ENCODE measurements around the gene CNIH2. TPM values are rescaled to one million over a fixed set of nuclear protein-coding genes. Genes with fewer than 3 reads are reported as not detected.
A peak's percentile ranks its signal among the peaks of the same experiment; 100 is the strongest.

CNIH2 gene
- total and polyA plus RNA-seq, 2 of the 8 experiments (the other 6 are each of a cell fraction or from before 2014, with no cell fraction given): 12.5 to 15.8 TPM

DNA sequence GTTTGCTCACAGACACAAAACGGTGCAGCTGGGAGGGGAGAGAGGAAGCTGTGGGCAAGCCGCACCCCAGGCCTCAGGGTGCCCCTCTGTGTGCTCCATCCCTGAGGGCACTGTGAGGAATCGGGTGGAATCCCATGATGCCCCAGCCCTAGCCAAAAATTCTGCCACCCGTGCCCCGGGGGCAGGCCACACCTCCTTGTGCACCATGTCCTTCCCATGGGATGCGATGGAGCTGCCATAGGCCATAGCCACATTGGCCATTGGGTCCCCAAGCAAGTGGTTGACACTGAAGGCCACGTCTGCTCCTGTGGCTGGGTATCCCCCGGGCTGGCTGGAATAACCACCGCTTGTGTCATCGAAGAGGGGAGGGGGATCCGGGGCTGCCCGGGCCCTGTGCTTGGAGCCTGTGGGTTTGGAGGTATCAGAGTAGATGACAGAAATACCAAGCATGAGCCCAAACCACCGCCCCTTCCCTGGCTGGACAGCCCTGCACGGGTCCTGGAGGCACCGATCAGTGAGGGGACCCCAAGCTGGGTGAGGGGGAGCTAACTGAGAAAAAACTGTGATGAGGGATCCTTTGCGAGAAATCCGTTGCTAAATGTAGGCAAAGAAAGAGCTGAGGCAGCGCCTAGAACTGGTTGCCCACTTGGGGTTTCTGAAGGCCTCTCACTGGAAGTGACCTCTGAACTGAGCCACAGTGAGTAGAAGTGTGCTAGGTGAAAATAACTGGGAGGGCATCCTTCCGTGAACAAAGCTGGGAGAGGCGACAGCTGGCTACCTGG, 10.1 kb downstream of the CNIH2 start:
- no peak overlapping the region for H4K5ac ChIP-seq (ENCODE audit: insufficient read length, low read depth, low read length)
- no peak overlapping the region for H2BK5ac ChIP-seq (ENCODE audit: low read depth, low read length)
- H4K91ac ChIP-seq (replicated peaks; ENCODE audit: insufficient read length, low read length): no peak overlapping the region
- no peak overlapping the region for H2AFZ ChIP-seq (ENCODE audit: low read length)
- no peak overlapping the region for H2BK120ac ChIP-seq (replicated peaks; ENCODE audit: low read depth, low read length)
- peak overlapping the region; percentile 74 to 93 for H3K4me2 ChIP-seq (ENCODE audit: insufficient read depth in 1 of 2, low read depth in 2 of 2, low read length in 2 of 2)
- H3K4ac ChIP-seq (replicated peaks; ENCODE audit: insufficient read length, low read depth, low read length): no peak overlapping the region
- H3K79me2 ChIP-seq (ENCODE audit: control insufficient read depth in 1 of 2, insufficient read depth in 2 of 2, low read length in 2 of 2): peaks cover 0 to 9% of the 10 kb centered on the region in 2 experiments; a peak in 1 of 4 replicates
- peaks cover 2 to 24% (median 18%) of the 10 kb centered on the region in 4 experiments for H3K27me3 ChIP-seq (replicated peaks in 1 of 4; ENCODE audit: control insufficient read depth in 3 of 4, extremely low read depth in 1 of 4, insufficient read depth in 3 of 4, low read length in 3 of 4)
- no peak overlapping the region for H3K27ac ChIP-seq (ENCODE audit: low read depth, low read length)
- 56% methylated on average over 20 of the region's 20 CpGs; no CpG with 5 or more reads in 1 of the 2 experiments for WGBS, 2 experiments (ENCODE audit: extremely low coverage in 1 of 2, insufficient coverage in 1 of 2, insufficient read length in 1 of 2, insufficient replicate concordance in 2 of 2, low coverage in 1 of 2, low lambda C conversion rate in 2 of 2, missing lambda C conversion rate in 1 of 2)
- no peak overlapping the region for H2BK12ac ChIP-seq (ENCODE audit: low read depth, low read length)
- H2AK5ac ChIP-seq (ENCODE audit: low read depth, low read length): no peak overlapping the region
- H4K8ac ChIP-seq (ENCODE audit: extremely low read depth, insufficient read depth, low read length): peak overlapping the region; percentile 88; the same call in 1 of the 2 replicates
- peaks cover 8 to 13% of the 10 kb centered on the region in 2 experiments for H4K20me1 ChIP-seq (replicated peaks in 1 of 2; ENCODE audit: control insufficient read depth in 1 of 2, insufficient read depth in 2 of 2, low read length in 2 of 2)
- H2BK20ac ChIP-seq (ENCODE audit: low read length): no peak overlapping the region
- no peak overlapping the region for H3K56ac ChIP-seq (replicated peaks; ENCODE audit: insufficient read length, low read depth, low read length)
- TF ChIP-seq ASH2L (IDR thresholded peaks at IDR 0.05; ENCODE audit: low read length) (no peak), CBX5 (IDR thresholded peaks at IDR 0.05; ENCODE audit: low read depth, low read length) (no peak), FOSL1 (IDR thresholded peaks at IDR 0.05; ENCODE audit: insufficient read depth, low read depth, low read length) (no peak)
- H3K79me1 ChIP-seq (ENCODE audit: low read depth, low read length): peaks cover 6% of the 10 kb centered on the region
- H3K4me1 ChIP-seq (replicated peaks in 1 of 4; ENCODE audit: control insufficient read depth in 3 of 4, insufficient read depth in 4 of 4, low read length in 3 of 4): peaks cover 0 to 24% (median 6%) of the 10 kb centered on the region in 4 experiments; a peak in 5 of 7 replicates
- H3K23ac ChIP-seq (ENCODE audit: insufficient read length): no peak overlapping the region
- no peaks in the 10 kb centered on the region for H3K9me3 ChIP-seq (ENCODE audit: insufficient read depth in 2 of 2, low read depth in 1 of 2, low read length in 1 of 2)
- H3K14ac ChIP-seq (ENCODE audit: insufficient read length): no peak overlapping the region
- peaks cover 0 to 2% (median 0%) of the 10 kb centered on the region in 4 experiments; a peak in 1 of 8 replicates for H3K36me3 ChIP-seq (ENCODE audit: control insufficient read depth in 2 of 4, insufficient read depth in 4 of 4, low read length in 3 of 4)
- DNase-seq (ENCODE audit: low read depth in 1 of 2, low spot score in 2 of 2) (peak in 1 of 2 experiments; percentile 47), FAIRE-seq (no peak)
- peak overlapping the region; percentile 76 to 94 (median 92) for H3K4me3 ChIP-seq (ENCODE audit: extremely low read depth in 1 of 4, insufficient read depth in 2 of 4, low read depth in 3 of 4, low read length in 4 of 4)
- no peak overlapping the region for H2BK15ac ChIP-seq (ENCODE audit: low read length)
- no peak overlapping the region for H3K18ac ChIP-seq (ENCODE audit: extremely low read depth, low read length)
- ChIA-PET POLR2A (ENCODE audit: partially characterized antibody) (interaction anchor here (0.8 to 4.5 kb wide), 16 partner anchors 8 to 238 kb away, joined by 3 to 29 read pairs (median 7); partner anchors contain the start of genes BRMS1, CD248, CNIH2 and RAB1B), CTCF (ENCODE audit: partially characterized antibody) (interaction anchor here (1.2 to 6.9 kb wide), 14 partner anchors 11 to 219 kb away, joined by 3 to 57 read pairs (median 4); partner anchors contain the start of genes CNIH2, RAB1B and RIN1)
- peak overlapping the region in 3 of 4 experiments; percentile 39 to 82 (median 80); a peak in 6 of 7 replicates for H3K9ac ChIP-seq (replicated peaks in 1 of 4; ENCODE audit: extremely low read depth in 1 of 4, low read depth in 3 of 4, low read length in 3 of 4)
- peaks cover 12% of the 10 kb centered on the region; the same call in 1 of the 2 replicates for H3K23me2 ChIP-seq (ENCODE audit: low read depth, low read length)

Measured in H1 (cell line).